Measurements from ENCODE around the gene GPATCH1. TPM values are rescaled to one million over a fixed set of nuclear protein-coding genes. Genes with fewer than 3 reads are reported as not detected.

The GPATCH1 gene
- total and polyA plus RNA-seq, 2 of the 13 experiments (the other 11 are each of a cell fraction or from before 2014, with no cell fraction given), result 6.8 to 6.9 TPM

- no peak for TF ChIP-seq THAP7 (CRISPR knock-in tag; IDR thresholded peaks at IDR 0.05)
- peak; percentile 69 for TF ChIP-seq ZMYM2 (CRISPR knock-in tag; IDR thresholded peaks at IDR 0.05)
- no peak for TF ChIP-seq ZNF879 (CRISPR knock-in tag; IDR thresholded peaks at IDR 0.05)
- TF ChIP-seq HMGXB3 (CRISPR knock-in tag; IDR thresholded peaks at IDR 0.05; ENCODE audit: borderline replicate concordance), result 0 out of 2 replicates have a peak, but pooled peaks have one; percentile 73
- TF ChIP-seq ZNF704 (CRISPR knock-in tag; IDR thresholded peaks at IDR 0.05; ENCODE audit: borderline replicate concordance), result no peak
- TF ChIP-seq FOXK1 (CRISPR knock-in tag; IDR thresholded peaks at IDR 0.05; ENCODE audit: borderline replicate concordance, low read depth), result peak; percentile 79; the same call in 1 of the 2 replicates
- TF ChIP-seq AKNA (CRISPR knock-in tag; IDR thresholded peaks at IDR 0.05; ENCODE audit: borderline replicate concordance), result no peak
- TF ChIP-seq THRA (CRISPR knock-in tag; IDR thresholded peaks at IDR 0.05; ENCODE audit: borderline replicate concordance), result peak; percentile 99
- peak; percentile 77 for TF ChIP-seq JUN (CRISPR knock-in tag; IDR thresholded peaks at IDR 0.05)
- 0 out of 2 replicates have a peak, but pooled peaks have one; percentile 42 for TF ChIP-seq TP53 (CRISPR knock-in tag; conservative IDR thresholded peaks at IDR 0.05)
- no peak for TF ChIP-seq HOXA7 (CRISPR knock-in tag; IDR thresholded peaks at IDR 0.05)
- TF ChIP-seq U2AF2 (IDR thresholded peaks at IDR 0.05; ENCODE audit: low read depth, low read length), result no peak
- no peak for TF ChIP-seq SP140L (CRISPR knock-in tag; IDR thresholded peaks at IDR 0.05; ENCODE audit: borderline replicate concordance)
- no peak for TF ChIP-seq ZNF678 (CRISPR knock-in tag; IDR thresholded peaks at IDR 0.05)
- no peak for TF ChIP-seq ZNF570 (CRISPR knock-in tag; IDR thresholded peaks at IDR 0.05; ENCODE audit: borderline replicate concordance)
Measured at GRCh38 chr19:33040994-33041827, 39.8 kb upstream of the GPATCH1 start (continued).
